GM18508 (cell line): Measurements from ENCODE around the gene PARP11.
"Not testable (repeated sequence)": the region's sequence is repeated elsewhere in the genome, so short reads cannot be mapped to it uniquely, and the experiment has no call there.

Experiments
- ATAC-seq: cut with Tn5 transposase; IDR thresholded peaks from one replicate; pipeline ENCODE4 v1.9.1; 2021; ENCODE audit warnings: moderate number of reproducible peaks; ENCODE audit not compliant: insufficient read depth, unreplicated experiment

PARP11 gene

GRCh38 chr12:3885277-3886094 is 12.3 kb upstream of the PARP11 start:
- ATAC-seq: no peak

GRCh38 chr12:3884671-3885070 is 11.5 kb upstream of the PARP11 start:
- ATAC-seq: no peak

- ATAC-seq: no peak
Measured at GRCh38 chr12:3882896-3883564, 9.8 kb upstream of the PARP11 start.

GRCh38 chr12:3882406-3882805 is 9.2 kb upstream of the PARP11 start:
- no peak for ATAC-seq

GRCh38 chr12:3881281-3881950 is 8.2 kb upstream of the PARP11 start:
- ATAC-seq: no peak

GRCh38 chr12:3879846-3880245 is 6.6 kb upstream of the PARP11 start:
- ATAC-seq: no peak

- ATAC-seq: no peak
Measured at GRCh38 chr12:3871356-3871755, 1.8 kb downstream of the PARP11 start.

- no peak for ATAC-seq
Measured at GRCh38 chr12:3869865-3870264, 3.3 kb downstream of the PARP11 start.

- no peak for ATAC-seq
Measured at GRCh38 chr12:3869433-3869832, 3.8 kb downstream of the PARP11 start.

GRCh38 chr12:3863756-3864155 is 9.4 kb downstream of the PARP11 start:
- no peak for ATAC-seq

GRCh38 chr12:3842517-3842916 is 30.7 kb downstream of the PARP11 start:
- ATAC-seq: no peak

GRCh38 chr12:3841783-3842182 is 31.4 kb downstream of the PARP11 start:
- ATAC-seq: no peak

- ATAC-seq: not testable (repeated sequence)
Measured at GRCh38 chr12:3840833-3841232, 32.4 kb downstream of the PARP11 start.

- not testable (repeated sequence) for ATAC-seq
Measured at GRCh38 chr12:3839745-3840144, 33.5 kb downstream of the PARP11 start.

- not testable (repeated sequence) for ATAC-seq
Measured at GRCh38 chr12:3838701-3839548, 34.3 kb downstream of the PARP11 start.

- ATAC-seq: no peak
Measured at GRCh38 chr12:3838076-3838475, 35.1 kb downstream of the PARP11 start.

GRCh38 chr12:3837049-3837448 is 36.1 kb downstream of the PARP11 start:
- ATAC-seq: no peak

GRCh38 chr12:3836641-3837040 is 36.6 kb downstream of the PARP11 start:
- ATAC-seq: no peak

GRCh38 chr12:3835914-3836313 is 37.3 kb downstream of the PARP11 start:
- ATAC-seq: no peak

GRCh38 chr12:3834774-3835173 is 38.4 kb downstream of the PARP11 start:
- ATAC-seq: no peak
